Measurements from ENCODE around the gene SLC2A1. TPM values are rescaled to one million over a fixed set of nuclear protein-coding genes. Genes with fewer than 3 reads are reported as not detected.

Gene SLC2A1
- total RNA-seq, 2 experiments from 2014 or later, result 115 to 125 TPM

DNA sequence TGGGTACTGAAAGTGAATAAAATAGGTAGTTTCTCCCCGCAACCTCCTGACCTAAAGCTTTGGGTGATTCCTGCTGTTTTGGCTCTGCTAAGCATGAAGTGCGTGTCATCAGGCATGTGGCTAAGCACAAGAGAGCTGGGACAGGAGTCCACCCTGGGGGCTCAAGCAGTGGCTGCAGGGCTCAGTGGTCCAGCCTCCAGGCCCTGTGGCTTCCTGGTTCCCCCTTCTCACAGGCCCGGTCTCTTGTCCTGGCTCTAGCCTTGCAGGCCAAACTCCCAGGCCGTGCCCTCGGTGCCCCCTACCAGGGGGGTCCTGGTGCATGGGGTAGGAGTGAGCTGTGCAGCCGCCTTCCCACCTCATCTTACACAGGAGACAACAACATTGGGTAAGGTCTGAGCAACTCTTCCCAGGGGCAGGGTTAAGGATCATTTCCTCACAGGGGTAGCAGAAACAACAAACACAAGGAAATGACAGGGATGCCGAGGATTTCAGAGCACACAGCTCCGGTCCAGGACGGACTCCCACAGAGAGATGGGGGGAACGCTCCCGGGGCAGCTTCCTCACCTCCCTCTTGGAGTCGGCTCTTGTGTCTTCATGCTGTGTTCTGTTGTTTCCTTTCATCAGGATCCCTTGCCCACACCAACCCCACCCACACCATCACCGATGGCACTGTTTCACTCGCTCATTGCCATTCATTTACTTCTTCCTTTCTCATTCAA, 19.8 kb upstream of the SLC2A1 start:
- Mint-ChIP-seq H3K27me3 (no peaks in the 10 kb centered on the region), H3K4me1 (no peaks in the 10 kb centered on the region), H3K36me3 (ENCODE audit: low read depth) (peaks cover 1% of the 10 kb centered on the region), H3K4me3 (no peak overlapping the region), H3K27ac (no peak overlapping the region), H3K9me3 (ENCODE audit: low read depth) (no peaks in the 10 kb centered on the region)
- DNase-seq (no peak), ATAC-seq (no peak)
- intact Hi-C loops (cut with DNase I, micrococcal nuclease), result no loop called here
- ChIA-PET CTCF (interaction anchor here (0.8 to 1.1 kb wide), 2 partner anchors 43 to 66 kb away, joined by 3 read pairs; no protein-coding TSS in a partner anchor), POLR2A (no interaction called here)

GRCh38 chr1:42977653-42978052, 19.0 kb upstream of the SLC2A1 start:
- no peak overlapping the region for H3K27ac Mint-ChIP-seq
- CTCF ChIA-PET, result no interaction called here
- no peak for ATAC-seq
- H3K4me1 Mint-ChIP-seq, result no peaks in the 10 kb centered on the region
- H3K4me3 Mint-ChIP-seq, result no peak overlapping the region
- DNase-seq, result no peak
- H3K36me3 Mint-ChIP-seq (ENCODE audit: low read depth), result peaks cover 1% of the 10 kb centered on the region
- H3K9me3 Mint-ChIP-seq (ENCODE audit: low read depth), result no peaks in the 10 kb centered on the region
- intact Hi-C loops (cut with DNase I, micrococcal nuclease), result no loop called here
- POLR2A ChIA-PET, result no interaction called here
- no peaks in the 10 kb centered on the region for H3K27me3 Mint-ChIP-seq

GRCh38 chr1:42975561-42976225, 17.0 kb upstream of the SLC2A1 start:
- Mint-ChIP-seq H3K27me3 (no peaks in the 10 kb centered on the region), H3K4me1 (no peaks in the 10 kb centered on the region), H3K36me3 (ENCODE audit: low read depth) (peaks cover 1% of the 10 kb centered on the region), H3K4me3 (no peak overlapping the region), H3K27ac (no peak overlapping the region), H3K9me3 (ENCODE audit: low read depth) (no peaks in the 10 kb centered on the region)
- DNase-seq (no peak), ATAC-seq (no peak)
- intact Hi-C loops (cut with DNase I, micrococcal nuclease), result no loop called here
- POLR2A ChIA-PET, result interaction anchor here (0.6 kb wide), 1 partner anchor 126 kb away, joined by 3 read pairs; no protein-coding TSS in a partner anchor
- CTCF ChIA-PET, result interaction anchor here (1.2 to 1.5 kb wide), 2 partner anchors 63 to 98 kb away, joined by 3 to 5 read pairs; no protein-coding TSS in a partner anchor

- no peak overlapping the region for H3K4me3 Mint-ChIP-seq
- ChIA-PET POLR2A (interaction anchor here (0.6 to 0.7 kb wide), 2 partner anchors 104 to 1333 kb away, joined by 4 to 5 read pairs; no protein-coding TSS in a partner anchor), CTCF (interaction anchor here (1.2 to 1.5 kb wide), 3 partner anchors 9 to 99 kb away, joined by 3 to 5 read pairs (median 4); no protein-coding TSS in a partner anchor)
- no peak overlapping the region for H3K27ac Mint-ChIP-seq
- DNase-seq (no peak), ATAC-seq (no peak)
- H3K36me3 Mint-ChIP-seq (ENCODE audit: low read depth), result peaks cover 1% of the 10 kb centered on the region
- H3K9me3 Mint-ChIP-seq (ENCODE audit: low read depth), result no peaks in the 10 kb centered on the region
- H3K27me3 Mint-ChIP-seq, result no peaks in the 10 kb centered on the region
- no peaks in the 10 kb centered on the region for H3K4me1 Mint-ChIP-seq
- intact Hi-C loops (cut with DNase I, micrococcal nuclease), result no loop called here
These were observed 16.2 kb upstream of the SLC2A1 start for GRCh38 chr1:42974767-42975437.

DNA sequence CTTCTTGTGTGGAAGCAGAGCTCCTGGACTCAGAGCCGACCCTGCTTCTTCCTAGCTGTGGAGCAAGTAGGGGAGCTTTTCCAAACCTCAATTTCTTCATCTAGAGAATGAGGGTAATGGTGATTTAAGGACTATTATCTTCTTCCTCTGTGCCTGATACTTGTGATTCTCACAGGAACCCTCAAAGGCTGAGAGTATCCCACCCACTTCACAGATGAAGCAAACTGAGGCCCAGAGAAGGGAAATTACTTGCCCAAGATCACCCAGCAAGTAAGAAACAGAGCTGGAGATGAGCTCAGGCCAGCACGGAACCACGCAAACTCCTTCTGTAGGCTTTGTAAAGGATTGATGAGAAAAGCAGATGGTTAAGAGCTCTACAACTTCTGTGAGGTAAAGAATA, 15.1 kb upstream of the SLC2A1 start:
- H3K4me3 Mint-ChIP-seq, result no peak overlapping the region
- CTCF ChIA-PET, result interaction anchor here (1.2 to 1.3 kb wide), 2 partner anchors 10 to 69 kb away, joined by 3 to 4 read pairs; no protein-coding TSS in a partner anchor
- no peaks in the 10 kb centered on the region for H3K9me3 Mint-ChIP-seq (ENCODE audit: low read depth)
- no peak overlapping the region for H3K27ac Mint-ChIP-seq
- H3K4me1 Mint-ChIP-seq, result no peaks in the 10 kb centered on the region
- intact Hi-C loops (cut with DNase I, micrococcal nuclease), result no loop called here
- ATAC-seq, result no peak
- POLR2A ChIA-PET, result no interaction called here
- no peak for DNase-seq
- peaks cover 1% of the 10 kb centered on the region for H3K36me3 Mint-ChIP-seq (ENCODE audit: low read depth)
- no peaks in the 10 kb centered on the region for H3K27me3 Mint-ChIP-seq

- ATAC-seq, result no peak
- Mint-ChIP-seq H3K4me1 (no peaks in the 10 kb centered on the region), H3K27ac (no peak overlapping the region), H3K36me3 (ENCODE audit: low read depth) (peaks cover 1% of the 10 kb centered on the region), H3K9me3 (ENCODE audit: low read depth) (no peaks in the 10 kb centered on the region), H3K27me3 (no peaks in the 10 kb centered on the region), H3K4me3 (no peak overlapping the region)
- CTCF ChIA-PET, result interaction anchor here (1.2 kb wide), 1 partner anchor 69 kb away, joined by 3 read pairs; no protein-coding TSS in a partner anchor
- POLR2A ChIA-PET, result no interaction called here
- no peak for DNase-seq
- intact Hi-C loops (cut with DNase I, micrococcal nuclease), result no loop called here
These were observed 14.6 kb upstream of the SLC2A1 start for GRCh38 chr1:42973286-42973685.

DNA sequence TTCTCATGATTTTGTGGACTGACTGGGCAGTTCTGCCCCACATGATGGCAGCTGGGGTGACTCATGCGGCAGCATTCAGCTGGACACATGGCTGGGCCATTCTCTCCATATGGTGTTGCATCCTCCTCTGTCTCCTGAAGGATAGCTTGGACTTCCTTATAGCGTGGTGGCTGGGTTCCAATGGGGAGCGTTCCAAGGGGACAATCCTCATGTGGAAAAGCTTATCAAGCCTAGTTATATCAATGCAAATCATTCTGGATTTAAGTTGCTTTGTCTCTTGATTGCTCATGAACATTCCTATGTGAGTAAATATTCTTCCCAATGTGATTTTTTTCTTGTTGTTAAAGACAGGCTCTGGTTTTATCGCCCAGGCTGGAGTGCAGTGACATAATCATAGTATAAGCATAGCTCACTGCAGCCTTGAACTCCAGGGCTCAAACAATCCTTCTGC, 13.2 kb upstream of the SLC2A1 start:
- Mint-ChIP-seq H3K4me3 (no peak overlapping the region), H3K27me3 (no peaks in the 10 kb centered on the region), H3K9me3 (ENCODE audit: low read depth) (no peaks in the 10 kb centered on the region), H3K36me3 (ENCODE audit: low read depth) (peaks cover 1% of the 10 kb centered on the region), H3K27ac (no peak overlapping the region), H3K4me1 (peaks cover 6% of the 10 kb centered on the region)
- ChIA-PET CTCF (interaction anchor here (0.5 to 1.0 kb wide), 4 partner anchors 10 to 307 kb away, joined by 3 to 4 read pairs (median 3); no protein-coding TSS in a partner anchor), POLR2A (no interaction called here)
- no peak for DNase-seq
- ATAC-seq, result no peak
- intact Hi-C loops (cut with DNase I, micrococcal nuclease), result no loop called here

DNA sequence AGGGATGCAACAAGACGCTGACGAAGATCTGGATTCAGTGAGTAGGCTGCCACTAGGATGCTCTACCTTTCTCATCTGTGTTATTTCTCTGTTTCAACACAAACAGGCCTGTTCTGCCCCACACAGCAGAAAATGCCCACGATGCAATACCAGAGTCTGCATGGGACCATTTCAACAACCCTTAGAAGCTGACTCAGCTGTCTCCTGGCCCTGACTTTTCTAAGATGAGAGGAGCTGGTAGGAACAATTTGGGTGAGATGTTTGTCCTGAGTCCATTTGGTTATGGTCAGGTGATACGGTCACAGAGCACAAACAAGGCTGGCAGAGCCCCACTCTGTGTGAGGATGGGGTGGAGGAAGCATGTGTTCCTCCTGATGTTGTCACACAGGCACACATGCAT, 11.5 kb upstream of the SLC2A1 start:
- Mint-ChIP-seq H3K27ac (no peak overlapping the region), H3K4me1 (peaks cover 6% of the 10 kb centered on the region), H3K36me3 (ENCODE audit: low read depth) (peaks cover 1% of the 10 kb centered on the region), H3K9me3 (ENCODE audit: low read depth) (no peaks in the 10 kb centered on the region), H3K27me3 (no peaks in the 10 kb centered on the region), H3K4me3 (no peak overlapping the region)
- no peak for DNase-seq
- no peak for ATAC-seq
- ChIA-PET POLR2A (no interaction called here), CTCF (interaction anchor here (0.6 kb wide), 1 partner anchor 122 kb away, joined by 5 read pairs; no protein-coding TSS in a partner anchor)
- intact Hi-C loops (cut with DNase I, micrococcal nuclease), result no loop called here

DNA sequence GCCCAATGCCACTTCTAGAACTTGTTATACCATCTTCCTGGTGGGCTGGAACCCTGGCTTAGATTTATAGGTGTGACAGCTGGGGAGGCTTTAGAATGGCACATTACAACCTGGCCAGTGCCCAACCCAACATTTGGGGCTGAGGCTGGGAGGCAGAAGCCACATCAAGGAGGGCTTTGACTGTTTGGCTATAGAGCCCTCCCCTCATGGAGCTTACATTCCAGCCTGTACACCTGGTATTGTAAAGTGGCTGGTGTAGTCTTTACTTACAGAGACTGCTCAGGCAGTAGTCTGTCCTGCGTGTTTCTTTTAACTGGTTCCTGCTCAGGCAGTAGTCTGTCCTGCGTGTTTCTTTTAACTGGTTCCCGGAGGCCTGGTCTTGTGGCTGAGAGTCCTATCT, 10.0 kb upstream of the SLC2A1 start:
- ATAC-seq, result no peak
- CTCF ChIA-PET, result no interaction called here
- no peaks in the 10 kb centered on the region for H3K36me3 Mint-ChIP-seq (ENCODE audit: low read depth)
- no peak for DNase-seq
- intact Hi-C loops (cut with DNase I, micrococcal nuclease), result no loop called here
- POLR2A ChIA-PET, result interaction anchor here (0.6 kb wide), 1 partner anchor 44 kb away, joined by 4 read pairs; no protein-coding TSS in a partner anchor
- H3K27me3 Mint-ChIP-seq, result no peaks in the 10 kb centered on the region
- H3K4me3 Mint-ChIP-seq, result no peak overlapping the region
- no peak overlapping the region for H3K27ac Mint-ChIP-seq
- peaks cover 7% of the 10 kb centered on the region for H3K4me1 Mint-ChIP-seq
- no peaks in the 10 kb centered on the region for H3K9me3 Mint-ChIP-seq (ENCODE audit: low read depth)

DNA sequence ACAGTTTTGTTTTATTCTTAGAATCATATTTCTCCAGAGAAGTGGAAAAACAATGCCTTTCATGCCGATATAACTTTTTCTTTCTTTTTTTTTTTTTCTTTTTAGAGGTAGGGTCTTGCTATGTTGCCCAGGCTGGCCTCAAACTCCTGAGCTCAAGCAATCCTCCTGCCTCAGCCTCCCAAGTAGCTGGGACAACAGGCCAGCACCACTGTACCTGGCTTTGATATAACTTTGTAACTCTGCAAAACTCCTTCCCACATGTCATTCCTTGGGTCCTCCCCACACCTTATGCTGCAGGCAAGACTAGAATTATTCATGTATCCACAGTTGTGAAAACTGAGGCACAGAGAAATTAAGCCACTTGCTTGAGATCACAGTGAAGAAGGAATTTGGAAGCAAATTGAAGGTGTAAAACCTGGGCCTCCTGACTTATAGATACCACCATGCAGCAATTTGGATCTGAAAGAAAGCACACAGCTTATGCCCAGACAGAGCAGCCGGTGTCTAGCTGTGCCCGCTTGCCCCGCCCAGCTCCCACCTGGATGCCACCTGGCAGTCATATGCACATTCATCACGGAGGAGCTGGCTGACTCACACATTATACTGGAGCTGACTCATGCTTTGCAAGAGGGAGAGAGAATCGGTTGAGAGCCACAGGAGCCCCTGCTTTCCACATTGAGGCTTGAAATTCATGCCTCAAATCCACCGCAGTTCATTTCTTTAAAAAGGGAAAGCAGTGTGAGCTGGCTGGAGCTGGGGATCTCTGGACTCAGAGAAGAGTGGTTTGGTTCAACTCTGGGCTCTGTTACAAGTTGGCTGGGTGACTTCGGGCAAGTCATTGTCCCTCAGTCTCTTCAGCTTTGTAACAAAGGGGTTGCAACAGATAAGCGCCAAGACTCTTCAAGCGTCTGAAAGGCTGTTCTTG, 8.3 kb upstream of the SLC2A1 start:
- peak; percentile 69 for ATAC-seq
- POLR2A ChIA-PET, result interaction anchor here (1.1 kb wide), 1 partner anchor 8 kb away, joined by 3 read pairs; no protein-coding TSS in a partner anchor
- Mint-ChIP-seq H3K4me1 (peaks cover 14% of the 10 kb centered on the region), H3K27me3 (peaks cover 2% of the 10 kb centered on the region), H3K4me3 (no peak overlapping the region), H3K27ac (no peak overlapping the region), H3K36me3 (ENCODE audit: low read depth) (no peaks in the 10 kb centered on the region), H3K9me3 (ENCODE audit: low read depth) (no peaks in the 10 kb centered on the region)
- intact Hi-C loops (cut with DNase I, micrococcal nuclease), result no loop called here
- CTCF ChIA-PET, result interaction anchor here (0.6 to 1.0 kb wide), 3 partner anchors 16 to 205 kb away, joined by 3 read pairs; partner anchors contain the start of genes CFAP57 and EBNA1BP2
- DNase-seq, result peak; percentile 63
